HCT116 (cell line): ENCODE measurements around the gene SLC16A5. TPM values are rescaled to one million over a fixed set of nuclear protein-coding genes. Genes with fewer than 3 reads are reported as not detected.

Source experiments
- ATAC-seq: fragments of 200-7000 bp; cut with Tn5 transposase; 2 replicates; pipeline ENCODE4 v1.9.1; 2020; ENCODE audit warnings: mild to moderate bottlenecking, moderate library complexity
- BruUV-seq: library from RNA; stranded (reverse); fragments of 400-500 nt; replicated peaks from 2 replicates; lab custom pipeline; 2021; lab: Mats Ljungman, UMichigan
- CTCF ChIA-PET: fragments of 300-600 bp; sonication (Branson Sonifier 250); formaldehyde crosslinking; loops from one replicate; lab custom pipeline; 2021; ENCODE audit warnings: antibody characterized with exemption; lab: Charles Lee
- POLR2A ChIA-PET: fragments of 300-600, 350-600 bp; sonication (Branson Sonifier 250); formaldehyde crosslinking; loops from one replicate; lab custom pipeline; 2021; ENCODE audit warnings: antibody characterized with exemption; lab: Charles Lee
- RAD21 ChIA-PET, 2 experiments: fragments of 300-600 bp; sonication (Branson Sonifier 250); formaldehyde crosslinking; loops; one replicate each; lab custom pipeline; 2023; ENCODE audit warnings: low total read pairs in 2 of 2; ENCODE audit not compliant: uncharacterized antibody in 2 of 2, unreplicated experiment in 2 of 2, low non-redundant PET in 1 of 2; lab: Charles Lee
- DNase-seq: peaks from one replicate; pipeline ENCODE4 v3.0.0-alpha.2; 2010; ENCODE audit warnings: low read depth, low spot score
- H2AFZ ChIP-seq: fragments of 200-600 bp; shearing (Covaris generic), sonication (generic); 2 replicates; pipeline ENCODE4 v1.6.1; 2017; ENCODE audit warnings: low read depth, mixed run types, mixed read lengths, antibody characterized with exemption, low read length; ENCODE audit not compliant: poor library complexity, severe bottlenecking
- H3K27ac ChIP-seq: 2 replicates; pipeline ENCODE4 v1.5.1; 2012; ENCODE audit warnings: low read depth, low read length
- H3K27me3 ChIP-seq: fragments of 200-600 bp; sonication (generic); 2 replicates; pipeline ENCODE4 v1.6.1; 2016; ENCODE audit warnings: mixed run types, low read length, mixed read lengths; ENCODE audit not compliant: insufficient read depth
- H3K36me3 ChIP-seq, 2 experiments: fragments of 200-500 bp in 1 of 2; fragments of 200-600 bp in 1 of 2; sonication (Bioruptor generic) in 1 of 2; sonication (generic) in 1 of 2; 2 replicates each; pipeline versions ENCODE4 v1.5.1 to v1.6.1; 2014 to 2016; ENCODE audit warnings: low read length in 2 of 2, inconsistent platforms in 1 of 2, mixed read lengths in 1 of 2, mixed run types in 1 of 2; ENCODE audit not compliant: insufficient read depth in 2 of 2, control insufficient read depth in 1 of 2
- H3K4me1 ChIP-seq, 2 experiments: fragments of 200-600 bp in 1 of 2; sonication (generic) in 1 of 2; 2 replicates each; pipeline versions ENCODE4 v1.5.1 to v1.6.1; 2012 to 2017; ENCODE audit warnings: low read length in 2 of 2, inconsistent platforms in 1 of 2, mild to moderate bottlenecking in 1 of 2, mixed read lengths in 1 of 2, mixed run types in 1 of 2, moderate library complexity in 1 of 2; ENCODE audit not compliant: insufficient read depth in 2 of 2, control insufficient read depth in 1 of 2
- H3K4me2 ChIP-seq: fragments of 200-600 bp; sonication (generic); 2 replicates; pipeline ENCODE4 v1.6.1; 2017; ENCODE audit warnings: mixed run types, low read length, mixed read lengths
- H3K4me3 ChIP-seq, 2 experiments: fragments of 200-600 bp in 1 of 2; sonication (generic) in 1 of 2; replicated peaks in 1 of 2; 2 replicates each; pipeline ENCODE4 v1.5.1; 2011 to 2016; ENCODE audit warnings: low read length in 2 of 2, control low read depth in 1 of 2, low read depth in 1 of 2, mild to moderate bottlenecking in 1 of 2, mixed read lengths in 1 of 2, mixed run types in 1 of 2
- H3K79me2 ChIP-seq: fragments of 200-600 bp; sonication (generic); 2 replicates; pipeline ENCODE4 v1.6.1; 2017; ENCODE audit warnings: mild to moderate bottlenecking, mixed run types, low read length, moderate library complexity, mixed read lengths; ENCODE audit not compliant: insufficient read depth
- H3K9ac ChIP-seq: fragments of 200-600 bp; sonication (generic); 2 replicates; pipeline ENCODE4 v1.6.1; 2016; ENCODE audit warnings: low read length, mixed read lengths
- H3K9me2 ChIP-seq: fragments of 200-600 bp; sonication (generic), shearing (Covaris generic); 2 replicates; pipeline ENCODE4 v1.6.1; 2017; ENCODE audit warnings: mixed run types, mild to moderate bottlenecking, moderate library complexity; ENCODE audit not compliant: insufficient read depth
- H3K9me3 ChIP-seq, 2 experiments: fragments of 200-500 bp in 1 of 2; fragments of 200-600 bp in 1 of 2; sonication (Bioruptor generic) in 1 of 2; sonication (generic) in 1 of 2; 2 replicates each; pipeline ENCODE4 v1.6.1; 2014 to 2017; ENCODE audit warnings: low read length in 2 of 2, mixed read lengths in 2 of 2, inconsistent platforms in 1 of 2, low read depth in 1 of 2, mild to moderate bottlenecking in 1 of 2, mixed run types in 1 of 2, moderate library complexity in 1 of 2; ENCODE audit not compliant: control insufficient read depth in 1 of 2, insufficient read depth in 1 of 2
- H4K20me1 ChIP-seq: fragments of 200-600 bp; sonication (generic), shearing (Covaris generic); 2 replicates; pipeline ENCODE4 v1.6.1; 2017; ENCODE audit warnings: mixed run types, mild to moderate bottlenecking, moderate library complexity; ENCODE audit not compliant: insufficient read depth
- CEBPB ChIP-seq: IDR thresholded peaks from 2 replicates; pipeline ENCODE4 v1.6.1; 2012; ENCODE audit warnings: low read depth
- EGR1 ChIP-seq: IDR thresholded peaks from 2 replicates; pipeline ENCODE4 v1.6.1; 2012; ENCODE audit warnings: low read depth
- SRF ChIP-seq: IDR thresholded peaks from 2 replicates; pipeline ENCODE4 v1.6.1; 2012; ENCODE audit warnings: low read depth
- ZNF274 ChIP-seq: fragments of 200-500 bp; sonication (Bioruptor generic); IDR thresholded peaks from 2 replicates; pipeline ENCODE4 v1.6.1; 2014; ENCODE audit warnings: mild to moderate bottlenecking, low read depth, low read length, inconsistent platforms
- intact Hi-C: fragments of 100-400 bp; cut with micrococcal nuclease; formaldehyde crosslinking; loops from 2 replicates; pipeline ENCODE4 v1.10.0; 2022
- total RNA-seq: library from RNA; stranded (reverse); gene quantifications from one replicate; pipeline ENCODE4 v1.2.1, GENCODE V29; 2021; ENCODE audit not compliant: unreplicated experiment
- TF ChIP-seq, protein P1 (sequence below): IDR thresholded peaks from 2 replicates; pipeline ENCODE4 v1.6.1; 2011; ENCODE audit warnings: mild to moderate bottlenecking, low read length, moderate library complexity; ENCODE audit not compliant: insufficient replicate concordance; ENCODE audit errors: extremely low read depth

The SLC16A5 gene
- total RNA-seq, 1 experiment from 2014 or later = 79.3 TPM

DNA sequence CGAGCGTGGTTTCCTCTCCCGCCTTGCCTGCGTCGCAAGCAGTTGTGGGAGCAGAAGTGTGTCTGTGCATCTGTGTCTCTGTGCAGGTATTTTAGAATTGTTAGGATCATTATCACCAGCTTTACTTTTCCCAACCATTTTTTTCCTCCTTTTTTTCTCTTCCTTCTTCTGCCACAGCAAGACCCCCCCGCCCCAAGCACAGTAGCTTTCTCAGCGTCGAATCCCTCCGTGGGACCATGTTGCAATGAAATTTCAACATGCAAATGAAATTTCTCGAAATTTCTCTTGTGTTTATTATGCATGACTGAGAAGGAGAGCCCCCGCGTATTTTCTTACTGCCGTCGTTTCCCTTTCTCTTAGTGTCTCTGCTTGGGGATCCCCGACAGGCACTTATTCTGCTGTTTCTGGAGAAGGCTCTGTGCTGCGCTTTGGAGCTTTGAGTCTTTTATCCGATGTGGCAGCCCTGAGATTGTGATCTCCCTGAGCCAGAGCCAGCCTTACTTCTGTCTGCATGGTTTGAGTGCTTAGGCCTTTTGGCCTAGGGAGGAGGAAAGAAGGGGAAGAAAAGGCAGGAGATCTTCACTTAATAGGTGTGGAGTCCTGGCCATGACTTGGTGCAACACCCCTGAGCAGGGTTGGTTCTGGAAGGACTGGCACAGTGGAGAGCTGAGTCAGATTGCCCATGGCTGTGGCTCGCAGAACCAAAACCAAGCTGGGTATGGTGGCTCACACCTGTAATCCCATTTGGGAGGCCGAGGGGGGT, 27.0 kb downstream of the SLC16A5 start:
- H3K27ac ChIP-seq = peak overlapping the region; percentile 62

DNA sequence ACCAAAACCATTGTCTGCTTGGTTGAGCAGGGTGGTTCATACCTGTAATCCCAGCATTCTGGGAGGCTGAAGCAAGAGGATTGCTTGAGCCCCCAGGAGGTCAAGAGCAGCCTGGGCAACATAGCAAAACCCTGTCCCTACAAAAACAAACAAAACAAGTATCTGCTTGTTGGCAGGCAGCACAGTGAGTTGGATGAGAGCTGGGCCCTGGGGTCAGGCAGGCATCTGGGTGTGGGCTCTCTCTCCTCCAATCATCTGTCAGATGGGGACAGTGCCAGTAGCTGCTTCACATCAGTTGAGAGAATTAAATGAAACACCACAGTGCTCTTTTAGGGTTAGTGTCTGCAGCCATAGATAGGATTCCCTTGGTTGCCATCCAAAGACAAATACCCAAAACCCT, 27.8 kb downstream of the SLC16A5 start:
- ChIA-PET CTCF (interaction anchor here (3.0 to 5.3 kb wide), 3 partner anchors 9 to 86 kb away, joined by 50 to 104 read pairs (median 75); partner anchors contain the start of gene NT5C), RAD21 (interaction anchor here in 1 of 2 experiments (1.6 kb wide), 1 partner anchor 9 kb away, joined by 3 read pairs; no protein-coding TSS in a partner anchor), POLR2A (interaction anchor here (1.4 to 5.3 kb wide), 3 partner anchors 9 to 39 kb away, joined by 3 to 44 read pairs (median 6); partner anchors contain the start of gene JPT1)
- Histone ChIP-seq H4K20me1 (no peaks in the 10 kb centered on the region; the same call in 1 of the 2 replicates), H3K4me1 (peaks cover 7 to 42% of the 10 kb centered on the region in 2 experiments; a peak in 3 of 4 replicates), H3K4me3 (no peak overlapping the region), H3K27me3 (no peaks in the 10 kb centered on the region), H3K36me3 (peaks cover 6 to 53% of the 10 kb centered on the region in 2 experiments; a peak in 3 of 4 replicates), H3K9ac (no peak overlapping the region), H3K4me2 (no peak overlapping the region), H3K79me2 (peaks cover 82% of the 10 kb centered on the region), H3K9me2 (no peaks in the 10 kb centered on the region), H3K27ac (no peak overlapping the region), H3K9me3 (no peaks in the 10 kb centered on the region), H2AFZ (no peak overlapping the region)
- no peak for DNase-seq
- TF ChIP-seq, protein P1, sequence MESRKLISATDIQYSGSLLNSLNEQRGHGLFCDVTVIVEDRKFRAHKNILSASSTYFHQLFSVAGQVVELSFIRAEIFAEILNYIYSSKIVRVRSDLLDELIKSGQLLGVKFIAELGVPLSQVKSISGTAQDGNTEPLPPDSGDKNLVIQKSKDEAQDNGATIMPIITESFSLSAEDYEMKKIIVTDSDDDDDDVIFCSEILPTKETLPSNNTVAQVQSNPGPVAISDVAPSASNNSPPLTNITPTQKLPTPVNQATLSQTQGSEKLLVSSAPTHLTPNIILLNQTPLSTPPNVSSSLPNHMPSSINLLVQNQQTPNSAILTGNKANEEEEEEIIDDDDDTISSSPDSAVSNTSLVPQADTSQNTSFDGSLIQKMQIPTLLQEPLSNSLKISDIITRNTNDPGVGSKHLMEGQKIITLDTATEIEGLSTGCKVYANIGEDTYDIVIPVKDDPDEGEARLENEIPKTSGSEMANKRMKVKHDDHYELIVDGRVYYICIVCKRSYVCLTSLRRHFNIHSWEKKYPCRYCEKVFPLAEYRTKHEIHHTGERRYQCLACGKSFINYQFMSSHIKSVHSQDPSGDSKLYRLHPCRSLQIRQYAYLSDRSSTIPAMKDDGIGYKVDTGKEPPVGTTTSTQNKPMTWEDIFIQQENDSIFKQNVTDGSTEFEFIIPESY = no peak
- no TSS peak for BruUV-seq
- ATAC-seq = no peak
- intact Hi-C loops = loop anchor here (2.0 to 10.0 kb wide), 2 partner anchors 149 to 297 kb away; partner anchors contain the start of genes GGA3 and MRPS7

More for the DNA sequence above, 27.0 kb downstream of the SLC16A5 start:
- ATAC-seq = no peak
- no peak overlapping the region for H3K9ac ChIP-seq
- H3K4me3 ChIP-seq = no peak overlapping the region
- H3K4me2 ChIP-seq = peak overlapping the region; percentile 32; the same call in 1 of the 2 replicates
- H3K36me3 ChIP-seq = peaks cover 6 to 48% of the 10 kb centered on the region in 2 experiments; a peak in 3 of 4 replicates
- CTCF ChIA-PET = interaction anchor here (0.7 to 5.3 kb wide), 46 partner anchors 10 to 402 kb away, joined by 3 to 104 read pairs (median 6); partner anchors contain the start of genes GRB2, MIF4GD, NT5C and NUP85
- no peaks in the 10 kb centered on the region for H3K9me3 ChIP-seq
- intact Hi-C loops = loop anchor here (1.0 to 10.0 kb wide), 6 partner anchors 17 to 298 kb away; partner anchors contain the start of genes GGA3, MRPS7 and NT5C
- H4K20me1 ChIP-seq = no peaks in the 10 kb centered on the region; the same call in 1 of the 2 replicates
- TF ChIP-seq CEBPB (no peak), SRF (no peak), EGR1 (no peak), ZNF274 (no peak)
- no TSS peak for BruUV-seq
- no peak for DNase-seq
- H3K27me3 ChIP-seq = no peaks in the 10 kb centered on the region
- H2AFZ ChIP-seq = no peak overlapping the region
- POLR2A ChIA-PET = interaction anchor here (0.8 to 5.3 kb wide), 16 partner anchors 9 to 147 kb away, joined by 3 to 44 read pairs (median 6); partner anchors contain the start of genes JPT1, NUP85 and SLC16A5
- RAD21 ChIA-PET = interaction anchor here (0.5 to 1.8 kb wide), 24 partner anchors 9 to 297 kb away, joined by 3 to 22 read pairs (median 4); partner anchors contain the start of gene NT5C (in 1 of the 2)
- peaks cover 7 to 42% of the 10 kb centered on the region in 2 experiments; a peak in 3 of 4 replicates for H3K4me1 ChIP-seq
- H3K9me2 ChIP-seq = no peaks in the 10 kb centered on the region
- peaks cover 83% of the 10 kb centered on the region for H3K79me2 ChIP-seq
